NCI-H146 treated with DMSO at 0.1 percent for 48 hours (cell line): ENCODE data around the gene ACOX1.
"Not testable (repeated sequence)": the region's sequence is repeated elsewhere in the genome, so short reads cannot be mapped to it uniquely, and the experiment has no call there.

Source experiments
- DNase-seq: peaks from one replicate; lab custom pipeline; 2025; ENCODE audit not compliant: unreplicated experiment; lab: John Stamatoyannopoulos, UW

Gene ACOX1

DNA sequence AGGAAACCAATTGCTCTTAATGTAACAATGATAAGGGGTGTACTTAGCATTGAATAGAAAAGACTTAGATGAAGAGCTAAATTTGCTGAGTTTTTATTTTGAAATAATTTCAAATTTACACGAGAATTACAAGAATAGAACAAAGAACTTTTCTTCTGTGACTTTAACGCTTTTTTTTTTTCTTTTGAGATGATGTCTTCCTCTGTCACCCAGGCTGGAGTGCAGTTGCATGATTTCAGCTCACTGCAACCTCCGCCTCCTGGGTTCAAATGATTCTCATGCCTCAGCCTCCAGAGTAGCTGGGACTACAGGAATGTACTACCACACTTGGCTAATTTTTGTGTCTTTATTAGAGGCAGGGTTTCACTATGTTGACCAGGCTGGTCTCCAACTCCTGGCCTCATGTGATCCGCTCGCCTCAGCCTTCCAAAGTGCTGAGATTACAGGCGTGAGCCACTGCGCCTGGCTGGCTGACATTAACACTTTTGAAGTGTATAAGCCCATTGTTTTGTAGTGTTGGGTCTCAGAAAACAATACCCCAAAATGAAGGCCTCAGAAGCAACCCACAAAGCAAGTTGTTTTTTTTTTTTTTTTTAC lies 2.2 kb upstream of the ACOX1 start:
- DNase-seq, result no peak

DNA sequence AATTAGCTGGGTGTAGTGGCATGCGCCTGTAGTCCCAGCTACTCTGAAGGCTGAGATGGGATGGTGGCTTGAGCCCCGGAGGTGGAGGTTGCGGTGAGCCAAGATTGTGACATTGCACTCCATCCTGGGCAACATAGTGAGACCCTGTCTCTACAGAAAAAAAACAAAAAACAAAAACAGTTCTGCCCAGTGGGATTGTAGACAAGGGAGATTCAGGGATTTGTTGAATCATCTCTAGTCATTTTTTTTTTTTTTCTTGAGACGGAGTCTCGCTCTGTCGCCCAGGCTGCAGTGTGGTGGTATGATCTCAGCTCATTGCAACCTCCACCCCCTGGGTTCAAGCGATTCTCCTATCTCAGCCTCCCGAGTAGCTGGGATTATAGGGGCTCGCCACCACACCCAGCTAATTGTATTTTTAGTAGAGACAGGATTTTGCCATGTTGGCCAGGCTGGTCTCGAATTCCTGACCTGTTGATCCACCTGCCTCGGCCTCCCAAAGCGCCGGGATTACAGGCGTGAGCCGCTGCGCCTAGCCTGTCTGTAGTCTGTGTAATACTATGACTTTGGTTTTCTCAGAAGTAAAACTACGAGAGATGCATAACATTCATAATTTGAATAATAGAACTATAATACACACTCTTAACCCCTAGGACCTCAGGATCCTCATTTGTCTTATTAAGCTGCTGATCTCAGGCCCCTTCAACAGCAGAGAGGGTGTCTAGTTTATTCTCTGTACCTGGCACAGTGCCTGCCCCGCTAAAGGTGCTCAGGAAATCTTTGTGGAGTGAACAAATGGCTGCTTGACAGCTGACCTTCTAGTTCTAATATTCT lies 1.4 kb upstream of the ACOX1 start:
- DNase-seq, result no peak

DNA sequence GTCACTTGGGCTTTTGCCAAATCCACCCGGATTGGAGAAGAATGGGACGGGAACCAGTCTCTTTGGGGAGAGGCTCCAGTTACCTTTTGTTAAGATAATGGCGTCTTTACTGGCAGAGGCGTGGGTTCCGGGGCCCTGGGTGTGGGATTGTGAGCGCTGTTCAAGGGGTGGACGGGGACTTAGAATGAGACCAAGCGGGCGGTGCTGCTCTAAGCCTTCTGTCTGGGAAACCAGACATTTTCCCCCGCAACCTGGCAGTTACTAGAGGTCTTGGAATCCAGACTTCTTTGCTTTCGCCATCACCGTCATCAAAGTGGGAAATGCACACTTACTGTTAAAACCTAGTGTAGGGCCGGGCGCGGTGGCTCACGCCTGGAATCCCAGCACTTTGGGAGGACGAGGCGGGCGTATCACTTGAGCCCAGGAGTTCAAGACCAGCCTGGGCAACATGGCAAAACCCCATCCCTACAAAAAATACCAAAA lies 780 bp upstream of the ACOX1 start:
- DNase-seq, result no peak

DNA sequence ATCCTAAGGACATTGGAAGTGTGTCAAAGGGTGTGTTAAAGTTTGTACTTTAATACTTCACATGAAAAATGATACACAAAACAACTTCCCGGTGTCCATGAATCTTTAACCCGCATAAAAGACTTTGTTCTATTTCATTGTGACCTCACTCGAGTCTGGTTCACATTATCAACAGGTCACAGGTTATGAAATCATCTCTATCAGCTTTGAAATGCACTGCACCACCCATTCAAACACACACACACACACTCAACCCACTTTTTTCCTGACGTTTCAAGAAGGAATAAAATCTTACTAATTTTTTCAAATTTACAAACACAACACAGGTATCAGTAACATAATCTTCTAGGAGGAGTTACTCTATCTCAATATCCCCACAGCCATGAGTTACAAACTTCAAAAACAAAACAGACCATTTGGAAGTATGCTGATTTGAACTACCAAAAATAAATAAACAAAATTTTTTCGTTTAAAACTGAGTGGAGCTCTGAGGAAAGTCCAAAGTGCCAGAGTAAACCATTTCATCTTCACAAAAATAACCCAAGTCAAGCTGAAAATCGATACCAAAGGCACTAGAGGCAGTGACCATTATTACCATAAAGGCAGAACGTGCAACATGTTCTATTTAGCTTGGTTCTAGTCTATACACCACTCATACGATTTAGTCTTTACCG lies 2.7 kb downstream of the ACOX1 start:
- no peak for DNase-seq

DNA sequence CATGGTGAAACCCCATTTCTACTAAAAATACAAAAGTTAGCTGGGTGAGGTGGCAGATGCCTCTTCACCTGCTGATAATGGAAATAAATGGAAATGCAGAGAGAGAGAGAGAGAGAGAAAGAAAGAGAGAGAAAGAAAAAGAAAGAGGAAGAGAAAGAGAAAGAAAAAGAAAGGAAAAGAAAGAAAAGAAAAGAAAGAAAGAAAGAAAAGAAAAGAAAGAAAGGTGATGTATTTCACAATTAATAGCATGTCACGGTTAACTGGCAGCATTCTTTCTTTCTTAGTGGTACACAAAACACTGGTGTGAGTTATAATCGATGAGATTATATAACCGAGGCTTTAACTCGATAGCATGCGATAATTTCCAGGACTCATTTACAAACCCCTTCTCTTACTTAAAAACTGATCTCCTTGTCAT lies 3.2 kb downstream of the ACOX1 start:
- no peak for DNase-seq

DNA sequence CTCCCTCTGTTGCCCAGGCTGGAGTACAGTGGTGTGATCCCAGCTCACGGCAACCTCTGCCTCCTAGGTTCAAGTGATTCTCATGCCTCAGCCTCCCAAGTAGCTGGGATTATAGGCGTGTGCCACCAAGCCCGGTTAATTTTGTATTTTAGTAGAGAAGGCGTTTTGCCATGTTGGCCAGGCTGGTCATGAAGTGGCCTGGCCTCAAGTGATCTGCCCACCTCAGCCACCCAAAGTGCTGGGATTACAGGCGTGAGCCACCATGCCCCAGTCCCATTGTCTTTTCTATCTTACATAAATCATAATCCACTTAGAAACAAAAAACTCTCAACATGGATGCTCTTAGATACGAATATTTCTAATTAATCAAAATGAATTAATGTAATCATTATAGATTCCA lies 3.8 kb downstream of the ACOX1 start:
- DNase-seq, result not testable (repeated sequence)

DNA sequence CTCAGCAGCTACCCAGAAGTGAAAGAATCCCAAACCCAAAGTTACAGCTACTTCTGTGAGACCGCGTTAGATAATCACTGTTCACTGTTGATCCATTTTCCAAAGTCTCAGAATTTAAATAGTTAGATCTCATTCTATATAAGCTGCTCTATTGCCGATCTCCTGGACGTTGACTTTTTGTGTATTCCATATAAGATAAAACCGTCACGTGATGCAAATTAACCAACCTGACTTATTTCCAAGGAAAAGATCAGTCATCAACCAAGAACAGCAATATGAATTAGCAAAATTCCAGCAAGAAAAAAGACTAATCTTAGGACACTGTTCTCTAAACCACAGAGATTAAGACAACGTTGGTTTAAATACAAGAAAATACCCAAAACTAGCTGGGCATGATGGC lies 8.3 kb downstream of the ACOX1 start:
- no peak for DNase-seq

DNA sequence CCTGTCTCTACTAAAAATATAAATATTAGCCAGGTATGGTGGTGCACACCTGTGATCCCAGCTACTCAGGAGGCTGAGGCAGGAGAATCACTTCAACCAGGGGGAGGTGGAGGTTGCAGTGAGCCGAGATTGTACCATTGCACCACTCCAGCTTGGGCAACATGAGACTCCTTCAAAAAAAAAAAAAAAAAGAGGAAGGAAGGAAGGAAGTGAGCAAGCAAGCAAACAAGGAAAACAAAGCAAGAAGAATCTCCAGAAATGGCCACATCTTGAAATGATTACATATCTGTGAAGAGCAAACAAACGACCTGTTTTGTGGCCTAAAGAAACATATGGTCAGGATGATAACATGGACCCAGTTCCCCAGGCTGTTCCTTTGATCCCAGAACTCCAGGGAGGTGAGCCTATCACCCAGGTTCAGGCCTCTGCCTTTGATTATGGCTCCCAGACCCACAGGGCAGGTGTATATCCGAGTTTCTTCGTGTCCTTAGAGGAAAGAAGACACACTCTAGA lies 8.9 kb downstream of the ACOX1 start:
- no peak for DNase-seq

DNA sequence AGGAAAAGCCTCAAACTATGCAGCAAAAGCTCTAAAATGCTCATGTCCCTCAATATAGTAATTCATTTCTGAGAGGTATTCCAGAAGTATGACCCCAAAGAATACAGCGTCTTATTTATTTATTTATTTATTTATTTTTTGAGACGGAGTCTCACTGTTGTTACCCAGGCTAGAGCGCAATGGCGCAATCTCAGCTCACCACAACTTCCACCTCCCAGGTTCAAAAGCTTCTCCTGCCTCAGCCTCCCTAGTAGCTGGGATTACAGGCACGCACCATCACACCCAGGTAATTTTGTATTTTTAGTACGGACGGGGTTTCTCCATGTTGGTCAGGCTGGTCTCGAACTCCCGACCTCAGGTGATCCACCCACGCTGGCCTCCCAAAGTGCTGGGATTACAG lies 9.9 kb downstream of the ACOX1 start:
- not testable (repeated sequence) for DNase-seq

DNA sequence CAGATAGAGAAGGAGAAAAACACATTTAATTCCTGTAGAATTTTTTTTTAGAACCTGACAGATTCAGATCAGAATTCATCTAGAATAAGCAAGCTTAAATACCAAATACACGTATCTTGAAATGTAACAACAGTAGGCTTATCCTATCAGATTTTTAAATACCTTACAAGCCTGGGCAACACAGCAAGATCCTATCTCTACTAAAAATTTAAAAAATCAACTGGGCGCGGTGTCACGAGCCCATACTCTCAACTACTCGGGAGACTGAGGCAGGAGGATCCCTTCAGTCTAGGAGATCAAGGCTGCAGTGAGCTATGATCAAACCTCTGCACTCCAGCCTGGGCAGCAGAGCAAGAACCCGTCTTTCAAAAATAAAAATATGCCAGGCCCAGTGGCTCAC lies 13.5 kb downstream of the ACOX1 start:
- no peak for DNase-seq

DNA sequence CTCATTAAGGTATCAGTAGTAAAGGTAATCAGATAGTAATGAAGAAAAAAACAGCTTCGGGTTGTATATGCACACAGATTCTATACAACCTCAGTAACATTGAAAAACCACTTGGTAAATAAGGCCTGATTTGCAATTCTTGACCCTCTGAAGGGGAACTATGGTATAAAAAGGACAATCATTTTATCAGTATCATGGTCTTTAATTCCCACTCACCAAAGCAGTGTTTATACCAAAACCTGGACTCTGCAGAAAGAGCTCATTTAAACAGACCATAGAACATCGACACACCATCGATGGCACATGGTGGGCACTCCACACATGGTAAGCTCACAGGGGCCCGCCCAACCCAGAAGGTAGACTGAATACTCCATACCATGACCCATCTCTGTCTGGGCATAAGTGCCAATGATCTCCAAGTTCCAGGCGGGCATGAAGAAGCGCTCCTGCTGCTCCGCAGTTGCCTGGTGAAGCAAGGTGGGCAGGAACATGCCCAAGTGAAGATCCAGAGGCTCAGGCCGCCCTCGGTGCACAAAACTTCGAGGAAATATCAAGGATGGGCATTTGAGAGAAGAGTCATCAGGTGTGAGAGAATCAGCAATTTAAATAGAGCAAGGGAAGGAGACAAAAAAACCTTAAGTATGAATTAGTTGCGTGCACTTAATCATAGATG lies 19.0 kb downstream of the ACOX1 start:
- DNase-seq, result no peak

DNA sequence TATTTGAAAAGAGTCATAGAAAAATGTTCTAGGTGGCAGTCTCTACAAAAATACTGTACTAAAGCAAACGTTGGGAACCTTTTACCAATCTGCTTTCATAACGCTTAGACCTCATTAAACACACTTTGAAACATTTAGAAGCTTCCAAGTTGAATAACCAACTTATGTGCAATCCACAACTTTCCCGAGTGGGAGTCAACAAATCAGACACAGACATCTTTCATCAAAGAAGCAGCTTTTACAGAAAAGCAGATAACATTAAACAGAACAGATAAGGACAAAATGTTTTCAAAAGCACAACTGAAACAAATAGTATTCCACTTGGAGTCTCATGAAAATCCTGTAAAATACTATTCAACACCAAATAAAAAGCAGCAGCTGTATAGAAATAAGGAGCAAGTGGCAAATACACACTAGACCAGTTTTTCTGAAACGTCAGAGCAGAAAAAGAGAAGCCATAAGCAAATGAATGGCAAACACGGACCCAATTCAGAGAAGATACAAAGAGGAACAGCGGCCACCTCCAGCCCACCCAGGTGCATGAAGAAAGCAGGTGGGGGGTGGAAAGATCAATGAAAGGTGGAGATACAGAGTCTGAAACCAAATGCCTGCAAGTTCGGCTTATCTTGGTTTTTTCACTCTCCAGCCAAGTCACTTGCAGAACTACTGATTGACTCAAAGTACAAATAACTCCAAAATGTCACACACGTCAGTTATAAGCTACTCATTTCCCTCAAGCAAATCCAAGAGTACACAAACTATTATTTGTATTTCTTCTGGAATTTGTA lies 19.7 kb downstream of the ACOX1 start:
- no peak for DNase-seq

DNA sequence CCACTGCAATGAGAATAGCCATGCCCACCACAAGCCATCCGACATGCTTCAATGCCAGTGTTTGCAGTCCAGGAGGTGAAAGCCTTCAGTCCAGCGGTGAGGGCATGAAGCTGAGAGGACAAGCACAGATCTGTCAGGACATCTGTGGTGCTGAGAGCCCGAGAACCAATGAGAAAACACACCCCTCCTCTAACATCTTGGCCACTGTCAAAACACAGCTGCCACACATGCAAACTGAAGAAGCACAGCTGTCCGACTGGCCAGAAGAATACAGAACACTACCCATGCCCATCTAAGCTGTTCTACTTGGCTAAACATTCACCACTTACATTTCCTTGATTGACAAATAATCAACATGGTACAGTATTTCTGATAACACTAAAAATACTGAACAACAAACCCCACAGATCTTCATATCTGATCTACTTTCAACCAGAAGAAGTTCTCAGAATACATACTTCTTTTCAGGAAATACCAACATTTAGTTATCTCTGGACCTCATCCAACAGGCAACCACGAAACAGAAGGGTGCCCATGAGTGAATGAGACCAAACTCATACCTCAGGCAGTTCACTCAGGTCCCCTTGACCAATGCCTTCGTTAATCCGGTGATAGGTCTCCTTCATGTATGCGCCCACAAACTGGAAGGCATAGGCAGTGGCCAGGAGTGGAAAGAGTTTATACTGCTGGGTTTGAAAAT lies 28.0 kb downstream of the ACOX1 start:
- no peak for DNase-seq

DNA sequence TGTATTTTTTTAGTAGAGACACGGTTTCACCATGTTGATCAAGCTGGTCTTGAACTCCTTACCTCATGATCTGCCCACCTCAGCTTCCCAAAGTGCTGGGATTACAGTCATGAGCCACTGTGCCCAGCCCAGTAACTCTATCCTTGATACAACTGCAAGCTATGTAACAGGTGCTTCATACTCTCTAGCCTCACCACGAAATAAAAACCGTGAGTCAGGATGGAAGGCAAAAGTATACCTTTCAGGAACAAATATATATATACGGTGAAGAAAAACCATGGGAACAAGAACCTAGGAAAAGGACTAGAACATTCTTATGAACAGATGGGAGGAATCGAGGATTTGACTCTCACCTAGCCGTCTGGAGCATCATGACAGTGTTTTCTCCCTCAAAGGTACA lies 28.5 kb downstream of the ACOX1 start:
- no peak for DNase-seq

DNA sequence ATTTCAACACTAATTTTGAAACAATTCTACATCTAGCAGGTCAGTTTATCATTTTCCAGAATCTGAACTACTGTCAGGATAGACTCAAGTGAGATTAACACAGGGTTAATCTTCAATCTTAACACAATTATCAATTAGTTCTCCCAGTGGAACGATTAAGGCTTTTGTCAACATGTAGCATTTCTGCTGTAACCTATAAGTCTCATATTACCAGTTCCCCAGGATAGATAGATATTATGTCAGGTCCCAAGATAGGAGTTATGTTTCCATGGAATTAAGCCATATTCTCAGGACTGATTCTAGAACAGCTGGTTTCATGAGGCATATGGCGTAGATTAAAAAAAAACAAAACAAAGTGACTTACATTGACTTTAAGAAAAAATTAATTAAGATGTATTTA lies 33.8 kb downstream of the ACOX1 start:
- no peak for DNase-seq

DNA sequence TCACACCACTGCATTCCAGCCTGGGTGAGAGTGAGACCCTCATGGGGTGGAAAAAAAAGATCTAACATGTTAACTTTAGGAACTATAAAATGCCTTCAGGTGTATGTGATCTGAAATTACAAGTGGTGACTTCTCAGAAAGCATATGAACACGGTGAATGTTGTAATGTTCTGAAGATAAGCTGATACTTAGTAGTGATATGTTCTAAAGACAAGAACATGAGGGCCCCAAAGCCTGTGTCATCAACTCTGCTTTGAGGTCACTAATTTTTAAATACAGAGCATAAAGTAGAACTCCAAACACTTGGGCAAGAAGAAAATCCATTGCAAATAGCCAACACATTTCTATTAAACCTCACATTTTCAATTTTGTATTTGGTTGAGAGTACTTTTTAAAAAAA lies 35.5 kb downstream of the ACOX1 start:
- DNase-seq, result no peak

DNA sequence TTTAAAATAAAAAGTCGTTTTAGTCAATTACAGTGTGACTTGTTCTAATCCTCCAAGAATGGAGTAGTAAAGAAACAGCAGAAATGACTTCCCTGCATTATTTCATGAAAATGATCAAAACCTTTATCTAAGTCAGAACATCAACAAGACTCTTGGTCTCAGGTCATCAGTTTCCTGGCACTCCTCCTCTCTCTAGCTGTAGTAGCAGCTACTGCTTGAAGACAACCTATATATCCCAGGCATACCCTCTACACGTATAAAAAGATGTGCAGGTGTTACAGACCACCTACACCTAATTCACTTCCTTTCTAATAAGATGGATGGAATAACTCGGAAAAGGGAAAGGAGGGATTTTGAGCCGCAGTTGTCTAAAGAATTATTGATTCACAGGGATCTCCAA lies 36.5 kb downstream of the ACOX1 start:
- no peak for DNase-seq

DNA sequence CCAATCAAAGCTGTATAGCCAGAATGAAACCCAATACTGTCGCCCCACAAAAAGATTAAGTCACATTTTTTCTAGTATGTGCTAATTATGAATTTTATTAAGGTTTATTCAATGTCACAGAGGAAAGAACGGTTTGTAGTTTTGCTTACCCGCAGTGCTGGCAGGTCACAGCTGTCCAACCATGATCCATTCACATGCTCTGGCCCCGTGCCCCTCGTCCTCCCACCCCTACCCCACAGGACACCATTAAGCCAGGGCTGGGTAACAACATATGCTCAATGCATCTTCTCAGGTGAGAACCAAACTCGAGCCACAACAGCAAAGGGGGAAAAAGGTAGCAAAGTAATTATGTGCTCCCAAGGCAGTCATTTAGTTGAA lies 37.5 kb downstream of the ACOX1 start:
- no peak for DNase-seq

DNA sequence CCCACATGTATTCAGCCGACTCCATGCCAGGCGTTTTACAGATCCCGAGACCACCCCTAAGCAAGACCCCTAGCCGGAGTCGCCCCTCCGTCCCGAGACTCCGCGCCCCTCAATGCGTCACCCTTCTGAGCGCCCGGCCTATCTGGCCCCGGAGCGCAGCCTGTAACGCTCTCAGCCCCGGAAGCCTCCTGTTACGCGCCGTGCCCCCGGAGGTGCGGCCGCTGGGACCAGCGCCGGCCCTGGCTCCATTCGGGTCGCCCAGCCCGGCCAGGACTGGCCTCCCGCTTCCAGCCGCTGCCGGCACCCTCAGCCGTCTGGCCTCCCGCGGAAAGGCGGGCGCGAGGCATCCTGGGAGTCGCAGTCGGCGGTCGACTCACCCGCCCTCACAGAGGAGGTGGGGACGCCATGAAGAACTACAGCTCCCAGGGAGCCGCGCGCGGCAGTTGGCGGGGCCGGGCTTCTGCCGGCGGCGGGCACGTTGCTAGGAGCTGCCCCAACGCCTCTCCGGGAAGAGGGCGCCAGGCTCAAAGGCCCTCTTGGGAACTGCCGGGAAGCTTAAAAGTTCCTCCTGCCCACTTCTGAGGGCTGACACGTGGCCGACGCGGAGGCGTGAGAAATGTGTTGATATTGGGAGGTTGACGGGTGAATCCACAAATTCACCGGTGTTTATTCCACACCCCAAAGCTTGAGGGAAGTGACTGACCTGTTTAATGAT lies 38.1 kb downstream of the ACOX1 start, which contains the start of gene FBF1:
FBF1 (minus strand) TSS at position 316 of the 715 bp plus-strand sequence. CDS start 2,893 bp downstream, outside the sequence.
- peak; percentile 86 for DNase-seq
